AG08395 (cell line): Measurements from ENCODE around the gene AFF3.
"Not testable (repeated sequence)": the region's sequence is repeated elsewhere in the genome, so short reads cannot be mapped to it uniquely, and the experiment has no call there.

Experiments used
- DNase-seq: peaks from one replicate; pipeline ENCODE4 v3.0.0; 2012; ENCODE audit warnings: mixed read lengths, low spot score

Gene AFF3

GRCh38 chr2:99786636-99787390 is 355.6 kb downstream of the AFF3 start:
- DNase-seq, result no peak

DNA sequence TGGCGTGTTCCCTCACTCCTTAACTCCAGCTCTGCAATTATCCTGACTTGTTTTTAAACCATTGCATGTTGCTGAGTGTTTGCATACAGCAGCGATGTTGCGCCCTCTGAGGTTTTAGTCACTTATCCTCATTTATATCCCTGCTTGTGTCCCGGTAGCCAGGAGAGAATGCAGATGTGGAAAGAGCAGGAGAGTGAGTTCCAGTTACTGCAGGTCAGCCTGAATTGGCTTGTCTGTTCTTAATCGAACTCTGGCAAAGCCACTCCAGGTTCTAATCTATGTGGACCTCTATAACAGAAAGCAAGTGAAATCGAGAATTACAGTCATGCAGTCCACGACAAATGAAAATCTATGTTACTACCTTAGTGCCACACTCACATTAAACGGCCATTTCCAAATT is 357.4 kb downstream of the AFF3 start:
- DNase-seq, result no peak

- no peak for DNase-seq
Observed at GRCh38 chr2:99784282-99784681, 358.1 kb downstream of the AFF3 start.

GRCh38 chr2:99780276-99780675 is 362.1 kb downstream of the AFF3 start:
- DNase-seq, result no peak

- no peak for DNase-seq
Observed at GRCh38 chr2:99779276-99779675, 363.1 kb downstream of the AFF3 start.

DNA sequence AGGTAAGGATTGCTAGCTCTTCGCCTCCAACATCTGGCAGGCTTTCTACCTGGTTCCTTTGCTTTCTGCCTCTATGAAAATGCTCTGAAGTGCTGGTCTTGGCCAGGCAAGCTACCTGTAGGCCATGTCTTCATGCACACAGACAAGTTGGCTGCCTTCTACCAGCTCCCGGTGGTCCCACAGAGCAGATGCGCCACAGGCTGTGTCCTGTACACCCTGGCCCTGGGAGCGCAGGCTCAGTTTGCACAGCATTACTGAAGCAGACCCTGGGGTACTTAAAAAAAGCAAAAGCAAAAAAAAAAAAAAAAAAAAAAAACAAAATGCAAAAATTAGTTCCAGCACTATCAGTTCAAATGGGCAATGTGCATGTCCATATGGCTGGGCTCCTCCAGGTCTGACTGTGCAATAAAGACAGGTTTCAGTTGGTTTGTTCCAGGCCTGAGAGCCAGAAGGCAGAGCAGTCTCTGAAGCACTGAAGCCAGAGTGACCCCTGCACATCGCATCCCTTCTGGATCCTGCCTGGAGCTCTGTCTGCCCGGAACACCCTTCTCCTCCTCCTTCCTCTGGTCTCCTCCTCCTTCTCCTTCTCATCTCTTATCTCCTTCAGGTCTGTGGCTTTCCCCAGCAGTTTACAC is 364.6 kb downstream of the AFF3 start:
- no peak for DNase-seq

- DNase-seq, result peak; percentile 17
Observed at GRCh38 chr2:99776906-99777646, 365.3 kb downstream of the AFF3 start.

GRCh38 chr2:99776206-99776905 is 366.0 kb downstream of the AFF3 start:
- DNase-seq, result no peak

DNA sequence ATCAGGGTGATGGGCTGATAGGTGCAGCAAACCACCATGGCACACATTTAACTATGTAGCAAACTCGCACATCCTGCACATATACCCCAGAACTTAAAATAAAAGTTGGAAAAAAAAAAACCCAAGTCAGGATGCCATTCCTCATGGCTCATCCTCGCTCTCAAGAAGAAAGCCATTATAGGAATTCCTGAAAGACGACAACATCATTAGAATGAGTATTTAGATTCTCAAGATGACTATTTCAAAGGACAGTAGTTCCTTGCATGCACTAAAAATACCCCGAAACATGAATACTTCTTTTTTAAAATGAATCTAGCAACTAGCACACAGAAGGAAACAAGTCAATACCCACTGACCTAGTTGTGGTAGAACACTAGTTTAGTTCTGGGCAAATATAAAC is 366.8 kb downstream of the AFF3 start:
- DNase-seq, result peak; percentile 66

GRCh38 chr2:99773642-99774041 is 368.7 kb downstream of the AFF3 start:
- not testable (repeated sequence) for DNase-seq

DNA sequence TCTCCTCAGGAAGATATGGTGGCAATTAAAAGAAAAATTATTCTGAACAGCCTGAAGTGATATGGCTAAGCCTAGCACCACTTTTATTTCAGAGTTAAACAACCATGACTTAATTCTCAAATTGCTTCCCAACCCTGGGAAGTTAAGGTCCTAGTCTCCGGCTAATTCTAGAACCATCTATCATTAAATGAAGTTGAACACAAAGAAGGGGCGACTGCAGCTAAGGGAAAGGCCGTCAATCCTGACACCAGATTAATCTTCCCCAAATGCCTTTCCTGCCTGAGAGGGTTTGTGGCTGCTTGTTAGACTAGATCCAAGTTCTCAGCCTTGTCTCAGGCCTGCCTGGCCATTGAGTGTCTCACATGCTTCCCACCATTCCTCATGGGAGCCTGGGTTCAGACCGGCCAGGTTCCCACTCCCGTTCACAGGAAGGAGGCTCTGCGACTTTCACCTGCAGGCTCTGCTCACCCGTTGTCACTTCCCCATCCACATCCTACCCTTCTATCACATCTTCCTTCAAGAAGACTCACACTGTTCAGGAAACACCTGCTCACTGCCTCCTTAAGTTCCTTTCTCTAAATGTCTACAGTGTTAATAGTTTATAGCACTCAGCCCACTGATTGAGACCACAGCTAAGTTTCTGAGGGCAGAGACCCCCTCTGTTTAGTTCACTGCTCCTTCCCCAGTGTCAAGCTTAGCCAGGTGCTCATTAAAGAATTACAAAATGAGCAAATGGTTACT is 369.6 kb downstream of the AFF3 start:
- no peak for DNase-seq

- DNase-seq, result no peak
Observed at GRCh38 chr2:99771681-99772333, 370.6 kb downstream of the AFF3 start.

DNA sequence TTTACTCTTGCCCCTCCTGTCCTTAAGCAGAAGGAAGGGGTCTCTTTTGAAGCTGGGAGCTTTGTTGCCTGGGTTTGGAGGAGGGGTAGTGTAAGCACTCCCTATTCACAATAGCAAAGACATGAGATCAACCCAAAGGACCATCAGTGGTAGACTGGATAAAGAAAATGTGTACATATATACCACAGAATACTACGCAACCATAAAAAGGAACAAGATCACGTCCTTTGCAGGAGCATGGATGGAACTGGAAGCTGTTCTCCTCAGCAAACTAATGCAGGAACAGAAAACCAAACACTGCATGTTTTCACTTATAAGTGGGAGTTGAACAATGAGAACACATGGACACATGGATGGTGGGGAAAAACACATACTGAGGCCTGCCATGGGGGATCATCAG is 371.5 kb downstream of the AFF3 start:
- no peak for DNase-seq

- DNase-seq, result no peak
Observed at GRCh38 chr2:99765731-99766318, 376.6 kb downstream of the AFF3 start.

DNA sequence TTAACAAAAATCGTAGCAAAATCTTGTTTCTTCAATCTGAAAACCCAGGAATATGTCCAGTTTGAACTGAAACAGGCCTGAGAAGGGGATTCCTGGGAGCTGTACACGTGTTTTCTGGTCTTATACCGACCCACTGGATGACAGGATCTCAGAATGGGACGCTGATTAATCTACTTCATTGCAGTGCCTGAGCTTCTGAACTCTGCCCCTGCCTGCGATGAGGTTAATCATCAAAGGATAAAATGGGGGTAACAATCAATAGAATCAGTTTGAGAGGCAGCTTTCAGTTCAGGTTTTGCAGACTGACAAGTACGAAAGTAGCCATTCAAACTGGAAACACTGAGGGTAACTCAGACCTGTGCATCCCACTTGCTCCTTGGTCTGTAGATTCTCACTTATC is 378.6 kb downstream of the AFF3 start:
- no peak for DNase-seq

- no peak for DNase-seq
Observed at GRCh38 chr2:99762714-99763113, 379.7 kb downstream of the AFF3 start.

- DNase-seq, result no peak
Observed at GRCh38 chr2:99757611-99758114, 384.7 kb downstream of the AFF3 start.

DNA sequence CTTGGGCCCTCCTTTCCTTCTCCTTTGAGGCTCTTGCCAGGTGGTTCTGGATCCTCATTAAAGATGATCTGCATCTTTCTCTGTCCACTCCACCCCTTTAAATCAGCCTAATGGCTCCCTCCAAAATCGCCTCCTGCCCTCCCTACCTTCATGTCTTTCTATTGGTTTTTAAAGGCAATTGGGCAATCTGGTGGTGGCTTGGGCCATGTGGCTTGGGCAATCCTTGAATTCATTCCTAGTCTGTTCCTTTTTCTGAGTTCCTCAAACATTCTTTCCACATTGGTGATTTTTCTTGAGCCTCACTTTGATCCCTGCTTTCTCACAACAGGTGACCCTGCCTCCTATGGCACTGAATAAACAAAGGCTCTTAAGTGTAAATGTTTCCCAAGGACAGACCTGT is 386.3 kb downstream of the AFF3 start:
- DNase-seq, result no peak

DNA sequence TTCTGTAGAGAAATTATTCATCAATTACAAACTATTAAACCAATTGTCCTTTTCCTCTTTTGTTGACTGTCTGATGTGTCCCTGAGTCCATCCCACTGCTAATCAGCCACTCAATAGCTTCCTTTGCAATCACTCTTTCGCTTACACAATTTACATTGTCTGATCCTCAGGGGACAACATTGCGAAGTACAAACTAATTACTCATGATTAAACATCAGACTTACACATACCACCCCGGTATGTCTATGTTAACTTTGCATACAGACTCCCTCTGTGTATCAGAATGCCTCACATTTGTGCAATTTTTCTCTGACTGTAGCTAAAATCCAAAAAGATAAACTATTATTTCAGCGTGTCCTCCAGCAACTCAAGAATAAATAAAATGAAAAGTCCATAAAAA is 388.2 kb downstream of the AFF3 start:
- peak; percentile 51 for DNase-seq

DNA sequence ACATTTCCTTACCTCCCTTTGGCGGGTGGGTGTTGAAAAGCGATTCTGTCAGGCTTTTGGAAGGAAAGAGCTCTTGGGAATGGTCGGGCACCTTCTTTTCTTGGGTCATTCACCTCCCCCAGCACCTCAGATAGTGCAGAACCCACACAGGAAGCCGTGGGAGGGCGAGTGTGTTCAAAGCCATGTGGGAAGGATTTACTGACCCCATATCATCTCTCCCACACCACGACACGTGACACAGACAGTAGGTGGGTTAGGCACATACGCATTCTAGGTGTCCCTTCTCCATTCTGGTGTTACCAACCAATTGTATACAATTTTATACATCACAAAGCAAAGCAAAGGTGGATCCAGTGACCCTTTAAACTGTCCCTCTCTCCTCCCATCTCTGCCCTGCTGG is 388.9 kb downstream of the AFF3 start:
- DNase-seq, result no peak

GRCh38 chr2:99748344-99748743 is 394.0 kb downstream of the AFF3 start:
- DNase-seq, result no peak
